Retinal pigment epithelial cell (primary cell): ENCODE measurements around the gene MYOCD.

Source experiments
- DNase-seq: peaks from one replicate; pipeline ENCODE4 v3.0.0-alpha.2; 2010; ENCODE audit warnings: low read depth
- H3K4me3 ChIP-seq: 2 replicates; pipeline ENCODE4 v1.5.1; 2011; ENCODE audit warnings: mild to moderate bottlenecking, low read length, control low read depth, moderate library complexity
- TF ChIP-seq, protein P1 (sequence below): conservative IDR thresholded peaks from 2 replicates; pipeline ENCODE4 v1.5.1; 2011; ENCODE audit warnings: low read depth, low read length, control low read depth, inconsistent platforms

The MYOCD gene

DNA sequence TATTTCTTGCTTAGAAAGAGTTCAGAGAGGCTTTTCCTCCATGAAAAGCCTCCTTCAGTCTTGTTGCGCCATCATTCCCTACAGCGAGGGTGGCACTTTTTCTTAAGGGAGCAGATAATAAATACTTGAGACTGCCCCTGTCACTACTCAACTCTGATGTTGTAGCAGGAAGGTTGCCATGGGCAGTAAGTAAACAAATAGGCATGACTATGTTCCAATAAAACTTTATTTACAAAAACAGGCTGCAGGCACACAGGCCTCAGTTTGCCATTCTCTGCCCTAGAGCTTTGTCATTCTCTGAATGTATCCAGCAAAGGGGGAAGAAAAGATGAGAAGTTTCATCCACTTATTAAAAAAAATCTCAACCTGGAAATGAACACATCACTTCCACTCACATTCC lies 60.4 kb downstream of the MYOCD start:
- no peak for DNase-seq
- TF ChIP-seq, protein P1, sequence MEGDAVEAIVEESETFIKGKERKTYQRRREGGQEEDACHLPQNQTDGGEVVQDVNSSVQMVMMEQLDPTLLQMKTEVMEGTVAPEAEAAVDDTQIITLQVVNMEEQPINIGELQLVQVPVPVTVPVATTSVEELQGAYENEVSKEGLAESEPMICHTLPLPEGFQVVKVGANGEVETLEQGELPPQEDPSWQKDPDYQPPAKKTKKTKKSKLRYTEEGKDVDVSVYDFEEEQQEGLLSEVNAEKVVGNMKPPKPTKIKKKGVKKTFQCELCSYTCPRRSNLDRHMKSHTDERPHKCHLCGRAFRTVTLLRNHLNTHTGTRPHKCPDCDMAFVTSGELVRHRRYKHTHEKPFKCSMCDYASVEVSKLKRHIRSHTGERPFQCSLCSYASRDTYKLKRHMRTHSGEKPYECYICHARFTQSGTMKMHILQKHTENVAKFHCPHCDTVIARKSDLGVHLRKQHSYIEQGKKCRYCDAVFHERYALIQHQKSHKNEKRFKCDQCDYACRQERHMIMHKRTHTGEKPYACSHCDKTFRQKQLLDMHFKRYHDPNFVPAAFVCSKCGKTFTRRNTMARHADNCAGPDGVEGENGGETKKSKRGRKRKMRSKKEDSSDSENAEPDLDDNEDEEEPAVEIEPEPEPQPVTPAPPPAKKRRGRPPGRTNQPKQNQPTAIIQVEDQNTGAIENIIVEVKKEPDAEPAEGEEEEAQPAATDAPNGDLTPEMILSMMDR, result no peak
- no peak overlapping the region for H3K4me3 ChIP-seq

DNA sequence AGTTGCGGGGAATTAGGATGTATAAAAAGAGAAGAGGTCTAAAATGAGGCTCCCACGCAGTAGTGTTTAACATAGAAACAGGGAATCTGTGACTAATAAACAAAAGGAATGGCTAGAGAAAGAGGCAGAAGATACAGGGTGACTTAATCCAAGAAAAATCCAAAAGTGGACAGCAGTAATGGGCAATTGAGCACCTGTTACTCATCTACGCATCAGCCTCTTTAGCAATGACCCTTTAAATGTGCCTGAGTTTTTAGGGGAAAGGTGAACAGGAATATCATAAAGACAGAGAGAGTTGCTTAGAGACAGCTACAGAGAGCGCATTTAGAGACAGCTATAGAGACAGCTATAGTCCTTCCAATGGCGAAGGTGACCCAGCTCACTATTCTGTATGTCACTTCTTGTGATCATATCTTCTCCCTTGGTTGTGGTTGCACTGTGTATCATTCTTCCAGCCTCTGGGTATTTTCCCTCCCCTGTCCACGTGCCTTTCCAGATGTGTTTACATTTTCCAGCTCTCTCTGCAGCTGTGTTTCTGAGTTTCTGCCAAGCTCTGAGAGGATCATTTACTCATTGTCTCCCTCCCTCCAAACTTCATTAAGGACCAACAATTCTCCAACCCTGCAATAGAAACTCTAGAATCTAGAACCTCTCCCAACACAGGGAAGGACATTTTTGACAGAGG lies 61.5 kb downstream of the MYOCD start:
- no peak overlapping the region for H3K4me3 ChIP-seq
- DNase-seq, result no peak
- TF ChIP-seq, protein P1, result no peak

DNA sequence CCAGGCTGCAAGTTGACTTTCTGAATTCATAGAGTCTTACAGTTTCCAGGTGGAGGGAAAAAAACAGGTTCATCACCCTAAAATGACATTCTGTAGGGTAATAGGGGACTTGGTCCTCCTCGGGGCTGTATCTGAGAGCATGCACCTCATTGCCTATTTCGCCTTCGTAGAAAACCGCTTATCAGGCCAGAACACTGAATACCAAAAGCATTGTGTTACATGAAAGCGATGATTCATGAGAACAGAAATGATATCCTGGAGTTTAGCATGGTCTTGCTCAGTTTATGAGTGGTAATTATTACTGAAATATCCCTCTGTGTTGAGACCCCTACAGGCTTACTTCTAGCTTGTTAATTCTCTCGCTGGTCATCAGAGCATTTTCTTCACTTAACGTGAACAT lies 62.2 kb downstream of the MYOCD start:
- H3K4me3 ChIP-seq, result no peak overlapping the region
- DNase-seq, result no peak
- TF ChIP-seq, protein P1, result no peak

DNA sequence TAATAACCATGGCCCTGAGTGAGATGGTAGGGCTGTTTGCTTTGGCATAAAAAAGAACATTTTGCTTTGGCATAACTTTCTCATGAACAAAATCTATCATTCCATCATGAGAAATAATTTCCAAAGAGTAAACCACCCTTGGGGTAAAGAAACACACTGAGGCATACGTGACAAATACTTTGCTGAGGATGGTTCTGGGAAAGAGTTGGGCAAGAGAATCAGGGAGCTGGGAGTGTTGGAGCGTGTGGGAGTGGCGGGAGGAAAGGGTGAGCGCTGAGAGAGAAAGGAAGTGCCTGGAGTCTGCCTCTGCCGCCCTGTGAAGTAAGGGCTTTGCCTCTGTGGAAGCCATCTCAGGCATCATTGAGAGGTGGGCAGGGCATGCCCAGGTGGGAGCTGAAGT lies 63.4 kb downstream of the MYOCD start:
- DNase-seq, result no peak
- H3K4me3 ChIP-seq, result no peak overlapping the region
- TF ChIP-seq, protein P1, result no peak

DNA sequence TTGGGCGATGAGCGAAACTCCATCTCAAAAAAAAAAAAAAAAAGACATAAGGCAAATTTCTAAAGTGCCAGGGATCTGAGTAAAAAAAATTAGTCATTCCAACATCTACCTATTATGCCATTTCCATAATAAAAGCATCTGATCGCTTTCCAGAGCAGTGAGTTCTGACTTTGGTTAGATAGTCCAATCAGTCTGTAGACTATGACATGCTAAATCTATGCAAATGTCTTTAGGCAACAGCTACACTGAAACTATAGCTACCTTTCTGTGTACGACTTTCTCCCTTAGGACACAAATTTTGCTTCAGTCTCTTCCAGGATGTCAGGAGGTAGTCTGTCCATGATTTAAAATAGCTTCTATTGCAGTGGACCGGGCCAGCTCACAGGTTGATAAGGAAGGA lies 64.7 kb downstream of the MYOCD start:
- no peak overlapping the region for H3K4me3 ChIP-seq
- DNase-seq, result no peak
- TF ChIP-seq, protein P1, result no peak

DNA sequence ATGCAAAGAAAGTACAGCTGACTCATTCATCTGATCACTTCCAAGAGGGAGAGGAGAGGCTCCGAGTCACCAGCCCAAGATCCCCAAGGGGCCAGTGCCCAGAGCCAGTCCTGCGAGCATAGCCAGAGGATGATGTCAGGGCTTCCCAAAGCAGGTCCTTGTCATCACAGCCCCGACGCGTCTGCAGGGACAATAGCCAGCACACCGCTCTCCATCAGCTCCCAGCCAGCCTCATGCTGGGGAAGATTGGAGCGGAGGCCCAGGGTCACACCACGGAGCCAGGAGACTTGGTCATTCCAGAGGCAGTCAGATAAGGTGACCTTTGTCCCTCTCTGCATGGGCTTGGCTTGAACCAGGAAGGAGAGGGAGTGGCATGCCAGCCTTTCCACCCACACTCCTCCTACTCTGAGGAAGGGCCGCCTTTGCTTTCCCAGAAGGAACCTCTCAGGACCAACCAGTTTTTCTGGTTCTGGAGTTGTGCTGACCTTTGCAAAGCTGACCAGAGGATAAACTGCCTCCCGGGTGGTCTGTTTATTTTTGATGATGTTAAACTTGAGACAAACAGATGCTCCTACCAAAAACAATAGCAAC lies 65.3 kb downstream of the MYOCD start:
- no peak for DNase-seq
- TF ChIP-seq, protein P1, result no peak
- no peak overlapping the region for H3K4me3 ChIP-seq

DNA sequence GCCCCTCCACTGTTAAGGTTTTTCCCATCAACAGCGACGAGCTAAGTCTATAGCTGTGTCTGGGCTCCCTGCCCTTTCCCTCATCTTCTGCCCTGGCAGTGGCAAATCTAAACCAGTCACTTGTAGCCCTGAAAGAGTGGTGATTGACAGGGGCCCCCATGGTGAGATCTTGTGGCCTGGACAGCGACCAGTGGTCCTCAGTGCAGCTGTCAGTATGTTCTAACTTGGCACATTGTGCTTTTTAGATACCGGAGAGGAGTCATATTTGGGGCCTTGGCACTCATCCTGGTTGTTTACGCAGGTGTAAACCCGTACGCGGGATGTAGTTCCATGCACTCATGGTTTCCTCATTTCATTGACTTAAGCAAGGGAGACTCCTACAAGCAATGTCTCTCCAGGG lies 66.1 kb downstream of the MYOCD start:
- no peak overlapping the region for H3K4me3 ChIP-seq
- DNase-seq, result no peak
- TF ChIP-seq, protein P1, result no peak
